Activated T-cell treated with anti-CD3 and anti-CD28 coated beads, Interleukin-2, amount 50 U/mL, for 4 hours (primary cell): Measurements from ENCODE around the gene HABP4. TPM values are rescaled to one million over a fixed set of nuclear protein-coding genes. Genes with fewer than 3 reads are reported as not detected.
A peak's percentile ranks its signal among the peaks of the same experiment; 100 is the strongest.

Experiments used
- ATAC-seq, 2 donors: fragments of 200-7000 bp; cut with Tn5 transposase; one replicate each; pipeline ENCODE4 v1.10.0; 2021
- DNase-seq: peaks from one replicate; pipeline ENCODE4 v3.0.0-alpha.2; 2020
- H3K27me3 Mint-ChIP-seq: one replicate; pipeline ENCODE4 v1.8.0; 2021; ENCODE audit warnings: low read depth, mixed read lengths
- H3K36me3 Mint-ChIP-seq: one replicate; pipeline ENCODE4 v1.8.0; 2022; ENCODE audit warnings: mixed read lengths; ENCODE audit not compliant: insufficient read depth
- H3K4me1 Mint-ChIP-seq: one replicate; pipeline ENCODE4 v1.8.0; 2021; ENCODE audit warnings: low read depth, mixed read lengths
- H3K4me3 Mint-ChIP-seq: one replicate; pipeline ENCODE4 v1.8.0; 2021; ENCODE audit warnings: mild to moderate bottlenecking, moderate library complexity, mixed read lengths
- H3K9me3 Mint-ChIP-seq: one replicate; pipeline ENCODE4 v1.8.0; 2021; ENCODE audit warnings: mixed read lengths
- total RNA-seq, 3 donors: library from RNA; stranded (reverse); gene quantifications; one replicate each; pipeline ENCODE4 v1.2.1, GENCODE V29; 2021

Gene HABP4
- total RNA-seq: 10 to 100 TPM in 2 of 3 donors, 1 to 10 TPM in 1; 8.8 to 15.2 (median 10.3) TPM

GRCh38 chr9:96449845-96450612 lies at the start of gene HABP4:
HABP4 (plus strand) TSS chr9:96450169; CDS start chr9:96450280, 111 bp downstream.
- DNase-seq (peak; percentile 96), ATAC-seq (peak; percentile 93 to 94)
- H3K4me3 Mint-ChIP-seq: peak within 1 kb of the TSS; percentile 90
- H3K9me3 Mint-ChIP-seq: no peaks in the 10 kb centered on the region
- no peaks in the 10 kb centered on the region for H3K36me3 Mint-ChIP-seq
- H3K4me1 Mint-ChIP-seq: peaks cover 27% of the 10 kb centered on the region
- peaks cover 5% of the 10 kb centered on the region for H3K27me3 Mint-ChIP-seq

GRCh38 chr9:96408409-96409280 lies 41.3 kb upstream of the HABP4 start:
- peak in 1 of 2 donors; percentile 44 for ATAC-seq

GRCh38 chr9:96411129-96411838 lies 38.7 kb upstream of the HABP4 start:
- peaks cover 4% of the 10 kb centered on the region for H3K36me3 Mint-ChIP-seq
- ATAC-seq (no peak), DNase-seq (no peak)
- no peaks in the 10 kb centered on the region for H3K9me3 Mint-ChIP-seq
- H3K4me3 Mint-ChIP-seq: no peak overlapping the region
- H3K27me3 Mint-ChIP-seq: no peaks in the 10 kb centered on the region
- H3K4me1 Mint-ChIP-seq: peaks cover 32% of the 10 kb centered on the region

More at GRCh38 chr9:96408409-96409280, 41.3 kb upstream of the HABP4 start:
- Mint-ChIP-seq H3K4me1 (peaks cover 27% of the 10 kb centered on the region), H3K4me3 (peak overlapping the region; percentile 36), H3K9me3 (no peaks in the 10 kb centered on the region), H3K36me3 (peaks cover 4% of the 10 kb centered on the region), H3K27me3 (no peaks in the 10 kb centered on the region)
- no peak for DNase-seq

DNA sequence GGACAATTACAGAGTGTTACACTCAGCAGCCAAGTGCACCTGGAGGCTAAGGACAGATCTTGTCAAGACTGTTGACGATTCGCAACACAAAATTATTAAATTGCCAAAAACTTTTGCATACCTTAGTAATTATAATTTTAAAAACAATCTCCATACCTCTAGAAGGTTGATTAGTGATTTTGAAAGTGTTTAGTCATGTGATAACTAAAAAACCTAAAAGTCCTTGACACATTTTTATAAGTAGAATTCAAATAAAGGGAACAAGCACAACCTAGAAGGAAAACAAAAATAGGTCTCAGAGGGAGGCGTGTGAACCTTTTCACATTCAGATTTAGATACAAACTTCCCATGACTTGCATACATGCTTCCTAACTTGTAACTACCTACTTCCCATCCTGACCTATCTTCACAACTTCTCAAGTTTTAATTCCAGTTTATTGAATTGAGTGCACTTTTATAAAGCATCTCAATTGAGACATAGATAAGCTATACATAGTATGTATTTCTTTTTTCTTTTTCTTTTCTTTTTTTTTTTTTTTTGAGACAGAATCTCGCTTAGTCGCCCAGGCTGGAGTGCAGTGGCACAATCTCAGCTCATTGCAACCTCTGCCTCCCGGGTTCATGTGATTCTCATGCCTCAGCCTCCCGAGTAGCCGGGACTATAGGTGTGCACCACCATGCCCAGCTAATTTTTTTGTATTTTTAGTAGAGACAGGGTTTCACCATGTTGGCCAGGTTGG lies 37.6 kb upstream of the HABP4 start:
- peaks cover 4% of the 10 kb centered on the region for H3K36me3 Mint-ChIP-seq
- peaks cover 38% of the 10 kb centered on the region for H3K4me1 Mint-ChIP-seq
- H3K9me3 Mint-ChIP-seq: no peaks in the 10 kb centered on the region
- H3K27me3 Mint-ChIP-seq: no peaks in the 10 kb centered on the region
- ATAC-seq (no peak), DNase-seq (no peak)
- no peak overlapping the region for H3K4me3 Mint-ChIP-seq

- Mint-ChIP-seq H3K36me3 (peaks cover 4% of the 10 kb centered on the region), H3K4me1 (peaks cover 34% of the 10 kb centered on the region), H3K9me3 (no peaks in the 10 kb centered on the region), H3K27me3 (no peaks in the 10 kb centered on the region), H3K4me3 (peak overlapping the region; percentile 45)
- DNase-seq (no peak), ATAC-seq (no peak)
Observed at GRCh38 chr9:96413302-96414221, 36.4 kb upstream of the HABP4 start.

- Mint-ChIP-seq H3K4me1 (peaks cover 44% of the 10 kb centered on the region), H3K27me3 (no peaks in the 10 kb centered on the region), H3K36me3 (no peaks in the 10 kb centered on the region), H3K4me3 (peak overlapping the region; percentile 91), H3K9me3 (no peaks in the 10 kb centered on the region)
- ATAC-seq: peak; percentile 17 to 22
- DNase-seq: peak; percentile 92
Observed at GRCh38 chr9:96417051-96417586, 32.9 kb upstream of the HABP4 start.

DNA sequence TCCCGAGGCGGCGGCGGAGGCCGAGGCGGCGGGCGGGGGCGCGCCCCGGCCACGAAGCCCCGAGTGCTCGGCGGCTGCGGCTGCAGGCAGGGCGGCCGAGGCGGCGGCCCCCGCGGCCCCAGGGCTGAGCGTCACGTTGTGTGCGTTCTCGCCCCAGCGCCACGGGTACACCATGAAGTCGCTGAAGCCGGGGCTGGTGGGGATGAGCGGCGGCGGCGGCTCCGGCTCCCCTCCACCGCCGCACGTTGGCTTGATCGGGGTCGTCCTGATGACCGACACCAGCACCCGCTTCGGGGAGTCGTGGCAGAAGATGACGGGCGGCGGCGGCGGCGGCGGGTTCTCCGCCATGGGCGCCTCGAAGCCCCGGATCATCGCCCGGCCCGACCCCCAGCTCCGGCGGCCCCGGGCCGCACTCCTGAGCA lies 32.3 kb upstream of the HABP4 start:
- Mint-ChIP-seq H3K9me3 (no peaks in the 10 kb centered on the region), H3K4me1 (peaks cover 41% of the 10 kb centered on the region), H3K27me3 (no peaks in the 10 kb centered on the region), H3K4me3 (peak overlapping the region; percentile 87), H3K36me3 (no peaks in the 10 kb centered on the region)
- DNase-seq (no peak), ATAC-seq (peak; percentile 9)

DNA sequence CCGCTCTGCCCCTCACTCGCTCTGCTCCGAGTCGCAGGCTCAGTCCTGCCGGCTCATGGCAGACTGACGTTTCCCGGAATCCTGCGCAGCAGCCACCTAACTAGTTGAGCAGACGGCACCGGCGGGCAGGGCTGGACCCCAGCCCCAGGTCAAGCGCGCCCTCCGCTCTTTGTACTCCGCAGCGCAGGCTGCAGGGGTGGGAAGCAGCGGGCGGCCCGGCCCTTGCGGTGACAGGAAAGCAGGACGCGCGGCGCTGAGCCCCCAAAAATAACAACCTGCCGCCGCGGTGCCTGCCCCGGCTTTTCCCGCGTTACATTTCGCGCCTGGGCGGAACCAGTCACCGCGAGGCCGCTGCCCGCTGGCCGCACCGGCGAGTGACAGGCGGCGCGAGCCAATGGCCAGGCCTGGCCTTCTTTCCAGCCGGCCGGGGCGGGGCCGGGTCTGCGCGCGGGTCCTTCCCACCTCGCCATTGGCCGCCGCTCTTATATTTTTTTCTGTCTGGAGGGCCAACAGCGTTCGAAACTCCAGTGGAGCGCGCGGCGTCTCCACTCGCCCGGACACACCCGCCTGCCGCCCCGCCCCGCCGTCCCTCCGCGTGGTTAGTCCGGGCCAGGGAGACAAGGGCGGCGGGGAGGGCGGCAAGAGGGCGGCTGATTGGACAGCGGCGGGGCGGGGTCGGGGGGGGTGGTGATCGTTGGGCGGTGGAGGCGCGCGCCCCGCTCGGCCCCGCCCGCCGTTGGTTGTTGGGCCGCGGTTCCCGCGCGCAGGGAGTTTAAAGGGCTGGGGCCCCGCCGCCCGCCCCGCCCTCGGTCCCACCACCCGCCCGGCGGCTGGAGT lies 31.7 kb upstream of the HABP4 start, which contains the start of gene ZNF367:
ZNF367 (minus strand) TSS at position 288 of the 837 bp plus-strand sequence. CDS start 338 bp downstream, outside the sequence.
- Mint-ChIP-seq H3K9me3 (no peaks in the 10 kb centered on the region), H3K4me1 (peaks cover 35% of the 10 kb centered on the region), H3K36me3 (no peaks in the 10 kb centered on the region), H3K27me3 (no peaks in the 10 kb centered on the region), H3K4me3 (peak within 1 kb of the TSS; percentile 91)
- DNase-seq: peak; percentile 84
- peak; percentile 82 to 84 for ATAC-seq

DNA sequence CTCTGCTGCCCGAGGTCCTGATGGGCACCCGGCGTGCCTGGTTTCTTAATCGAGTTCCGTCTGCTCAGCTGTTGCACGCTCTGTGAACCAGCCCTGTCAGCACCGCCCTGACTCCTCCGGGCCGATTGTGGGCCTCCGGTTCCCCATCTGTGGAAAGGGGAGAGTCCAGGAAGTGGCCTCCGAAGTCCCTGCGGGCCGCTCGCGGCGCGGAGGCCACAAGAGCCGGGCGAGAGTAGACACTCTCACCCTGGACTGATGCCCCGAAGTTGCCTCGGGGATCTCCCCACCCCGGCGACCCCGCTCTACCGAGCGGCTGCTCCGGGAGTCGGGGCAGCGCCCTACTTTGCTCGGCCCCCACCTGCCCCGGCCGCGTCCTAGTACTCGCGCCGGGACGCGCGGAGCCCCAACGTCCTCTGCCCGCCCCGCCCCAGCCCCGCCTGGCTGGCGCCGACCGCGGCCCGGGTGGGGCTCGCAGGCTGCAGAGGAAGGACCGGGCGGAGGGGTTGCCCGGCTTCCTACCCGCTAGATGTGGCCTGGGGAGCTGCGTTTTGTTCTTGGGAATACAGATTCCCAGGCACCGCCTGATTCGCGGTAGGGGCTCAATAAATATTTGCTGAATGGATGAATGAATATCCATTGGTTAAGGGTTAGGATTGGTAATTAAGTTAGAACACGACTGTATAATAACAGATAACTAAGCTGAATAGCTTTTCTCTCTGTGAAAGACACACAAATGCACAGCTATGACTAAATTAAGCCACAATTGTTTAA lies 30.9 kb upstream of the HABP4 start:
- no peaks in the 10 kb centered on the region for H3K27me3 Mint-ChIP-seq
- DNase-seq (peak; percentile 17), ATAC-seq (peak; percentile 11 to 25)
- no peaks in the 10 kb centered on the region for H3K36me3 Mint-ChIP-seq
- H3K9me3 Mint-ChIP-seq: no peaks in the 10 kb centered on the region
- H3K4me1 Mint-ChIP-seq: peaks cover 27% of the 10 kb centered on the region
- peak overlapping the region; percentile 87 for H3K4me3 Mint-ChIP-seq

- Mint-ChIP-seq H3K4me3 (peak overlapping the region; percentile 87), H3K27me3 (no peaks in the 10 kb centered on the region), H3K9me3 (no peaks in the 10 kb centered on the region), H3K36me3 (no peaks in the 10 kb centered on the region), H3K4me1 (peaks cover 25% of the 10 kb centered on the region)
- ATAC-seq: no peak
- no peak for DNase-seq
Observed at GRCh38 chr9:96419691-96419969, 30.3 kb upstream of the HABP4 start.

- no peak for DNase-seq
- H3K4me3 Mint-ChIP-seq: peak overlapping the region; percentile 87
- no peak for ATAC-seq
- no peaks in the 10 kb centered on the region for H3K36me3 Mint-ChIP-seq
- H3K9me3 Mint-ChIP-seq: no peaks in the 10 kb centered on the region
- peaks cover 26% of the 10 kb centered on the region for H3K4me1 Mint-ChIP-seq
- H3K27me3 Mint-ChIP-seq: no peaks in the 10 kb centered on the region
Observed at GRCh38 chr9:96420468-96421219, 29.3 kb upstream of the HABP4 start.
